HG03342 (cell line): ENCODE data around the gene FAAH.

ENCODE experiments used
- ATAC-seq: cut with Tn5 transposase; IDR thresholded peaks from one replicate; pipeline ENCODE4 v1.9.1; 2021; ENCODE audit warnings: mild to moderate bottlenecking, moderate library complexity; ENCODE audit not compliant: unreplicated experiment

FAAH gene

GRCh38 chr1:46448109-46448911 lies 54.2 kb downstream of the FAAH start:
- no peak for ATAC-seq

GRCh38 chr1:46449223-46450159 lies 55.4 kb downstream of the FAAH start:
- no peak for ATAC-seq

DNA sequence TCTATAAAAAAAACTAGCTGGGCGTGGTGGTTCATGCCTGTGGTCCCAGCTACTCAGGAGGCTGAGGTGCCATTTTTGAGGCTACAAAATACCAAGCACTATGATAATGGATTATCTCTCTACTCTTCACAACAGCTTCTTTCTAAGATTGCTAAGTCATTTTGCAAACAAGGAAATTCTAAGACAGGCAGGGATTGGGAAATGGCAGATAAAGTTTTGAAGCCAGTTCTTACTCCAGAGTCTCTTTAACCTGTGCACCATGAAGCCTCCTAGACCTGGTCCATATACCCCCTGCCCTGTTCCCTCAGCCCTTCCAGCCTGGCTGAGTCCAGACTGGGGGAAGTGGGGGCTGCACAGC lies 56.0 kb downstream of the FAAH start:
- no peak for ATAC-seq

- ATAC-seq: no peak
Observed at GRCh38 chr1:46451948-46452930, 58.1 kb downstream of the FAAH start.

GRCh38 chr1:46452931-46453325 lies 58.8 kb downstream of the FAAH start:
- ATAC-seq: no peak

DNA sequence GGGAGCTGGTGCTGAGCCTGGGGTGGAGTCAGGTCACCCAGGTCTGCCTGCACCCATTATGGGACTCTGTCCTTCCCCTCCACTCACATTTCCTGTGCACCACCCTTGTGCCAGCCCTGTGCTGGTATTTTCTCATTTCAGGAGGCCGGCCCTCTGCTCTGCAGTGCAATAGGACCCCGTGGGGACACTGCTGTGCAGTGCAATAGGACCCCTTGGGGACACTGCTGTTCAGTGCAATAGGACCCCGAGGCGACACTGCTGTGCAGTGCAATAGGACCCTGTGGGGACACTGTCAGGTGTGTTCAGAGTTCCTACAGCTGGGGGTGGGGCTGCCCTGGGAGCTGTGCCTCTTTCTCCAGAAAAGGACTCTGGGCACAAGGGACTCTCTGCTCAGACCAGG lies 59.3 kb downstream of the FAAH start:
- no peak for ATAC-seq

GRCh38 chr1:46455951-46456350 lies 61.8 kb downstream of the FAAH start:
- no peak for ATAC-seq

DNA sequence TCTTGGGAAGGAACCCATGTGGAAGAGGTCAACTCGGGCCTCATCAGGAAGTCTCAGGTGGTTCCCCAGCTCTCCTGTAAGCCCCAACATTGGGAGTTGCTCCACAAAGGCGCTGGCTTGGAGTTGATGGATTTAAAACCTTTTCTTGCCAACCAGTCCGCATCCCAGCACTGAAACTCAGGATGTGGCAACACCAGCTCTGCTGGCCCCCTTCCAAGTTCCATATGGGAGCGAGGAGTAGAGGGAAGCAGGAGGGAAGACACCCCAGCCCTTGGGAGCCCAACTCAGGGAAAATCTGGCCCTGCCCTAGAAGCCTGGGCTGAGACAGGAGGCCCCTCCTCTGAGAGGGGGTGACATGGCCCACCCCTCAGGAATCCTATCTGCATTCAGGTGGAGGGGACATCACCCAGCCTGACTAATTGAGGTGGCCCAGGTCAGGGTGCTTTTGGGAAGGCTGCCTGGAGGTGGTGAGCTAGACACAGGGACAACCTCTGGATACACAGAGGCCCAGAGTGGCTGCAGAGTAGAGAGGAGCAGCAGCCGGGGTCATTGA lies 62.4 kb downstream of the FAAH start:
- no peak for ATAC-seq

- ATAC-seq: no peak
Observed at GRCh38 chr1:46457178-46457577, 63.1 kb downstream of the FAAH start.

GRCh38 chr1:46458190-46458589 lies 64.1 kb downstream of the FAAH start:
- no peak for ATAC-seq

DNA sequence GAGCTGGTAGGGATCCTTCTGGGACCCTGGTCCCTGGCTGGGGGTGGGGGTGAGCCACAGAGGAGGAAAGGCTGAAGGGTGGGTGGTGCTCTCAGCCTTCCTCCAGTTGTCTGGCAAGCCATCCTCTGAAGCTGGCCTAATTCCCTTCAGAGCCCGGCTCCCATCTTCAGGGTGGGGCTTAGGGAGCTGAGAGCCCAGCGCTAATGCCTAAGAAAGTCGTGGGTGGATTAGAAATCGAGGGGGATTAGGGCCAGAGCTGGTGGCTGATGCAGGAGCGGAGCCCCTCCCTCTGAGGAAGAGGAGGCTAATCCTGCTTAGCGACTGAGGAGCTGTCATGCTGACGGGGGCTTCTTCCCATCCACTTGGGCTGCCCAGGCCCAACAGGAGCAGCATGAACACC lies 64.7 kb downstream of the FAAH start:
- no peak for ATAC-seq

DNA sequence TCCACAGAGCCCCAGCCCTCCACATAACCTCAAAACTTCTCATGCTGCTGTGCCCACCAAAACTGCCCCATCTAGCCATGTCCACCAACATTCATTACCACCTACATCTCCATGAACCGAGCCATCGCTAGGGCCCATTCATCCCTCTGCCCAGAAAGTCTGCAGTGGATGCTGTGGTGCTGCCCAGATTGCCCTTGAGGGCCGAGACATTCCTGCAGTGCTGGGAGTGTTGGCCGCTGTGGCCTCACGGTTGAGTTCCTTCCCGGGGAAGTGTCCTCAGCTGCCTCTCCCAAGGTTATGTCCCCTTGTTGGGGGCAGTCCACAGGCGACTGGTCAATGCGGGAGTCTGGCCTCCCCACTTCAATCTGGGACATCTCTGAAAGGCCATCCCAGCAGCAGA lies 65.2 kb downstream of the FAAH start:
- ATAC-seq: no peak

DNA sequence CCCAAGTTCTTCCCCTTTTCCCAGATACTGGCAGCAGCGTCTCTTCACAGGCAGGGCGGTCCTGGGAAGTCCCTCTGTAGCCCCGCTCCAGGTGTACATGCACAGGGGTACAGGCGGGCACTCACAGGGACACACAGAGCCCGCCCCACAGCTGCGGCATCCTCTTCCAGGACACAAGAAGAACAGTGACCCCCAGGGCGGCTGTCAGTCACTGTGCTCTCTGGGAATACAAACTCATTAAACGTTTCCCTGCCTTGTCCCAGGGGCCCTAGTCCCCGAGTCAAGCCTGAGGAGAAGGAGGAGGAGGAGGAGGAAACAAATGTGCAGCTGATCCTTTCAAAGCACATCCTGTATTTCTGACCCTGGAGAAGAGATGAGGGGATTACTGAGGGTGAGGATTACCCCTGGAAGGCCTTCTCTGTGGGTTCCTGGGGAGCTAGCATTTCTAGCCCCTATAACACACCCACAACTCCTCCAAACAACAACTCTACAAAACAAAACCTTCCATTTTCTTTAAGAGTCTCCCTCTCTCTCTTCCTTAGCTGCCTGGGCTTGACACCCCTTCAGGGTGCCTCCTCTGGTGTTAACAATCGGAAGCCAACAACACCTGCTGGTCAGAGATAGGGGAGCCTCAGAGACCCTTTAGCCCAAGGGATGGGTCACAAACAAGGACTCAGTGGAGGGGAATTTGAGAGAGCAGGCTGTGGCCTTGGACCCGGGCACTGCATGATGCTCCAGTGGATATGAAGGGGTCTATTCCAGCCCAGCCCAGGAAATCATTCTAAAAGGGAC lies 67.1 kb downstream of the FAAH start:
- no peak for ATAC-seq

DNA sequence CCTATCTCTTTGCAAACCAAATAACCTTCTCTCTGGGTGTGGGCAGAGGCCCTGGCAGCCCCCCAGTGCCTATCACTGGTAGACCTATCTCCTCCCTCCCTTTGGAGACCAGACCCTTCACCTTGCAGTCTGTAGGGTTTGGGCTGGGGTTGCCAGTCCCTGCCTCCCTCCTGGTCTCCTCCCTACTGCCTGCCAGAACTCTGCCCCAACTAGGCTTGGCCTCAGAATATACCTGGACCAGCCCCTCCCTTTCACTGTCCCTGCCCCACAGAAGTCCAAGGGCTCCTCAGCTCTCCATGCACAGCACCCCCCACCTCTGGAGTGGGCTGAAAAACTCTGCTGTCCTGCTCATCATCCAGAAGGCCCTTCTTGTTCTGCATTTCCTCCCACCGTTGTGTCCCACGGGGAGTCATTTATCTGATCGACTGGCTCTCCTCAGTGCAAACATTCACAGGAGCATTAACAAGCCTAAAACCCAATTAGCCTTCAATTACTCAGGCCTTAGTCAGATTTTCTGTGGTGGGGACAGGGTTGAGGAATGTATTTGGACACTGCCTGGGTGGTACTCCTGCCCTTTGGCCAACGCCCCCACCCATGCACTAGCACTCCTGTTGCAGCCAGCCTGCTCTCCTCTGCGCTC lies 67.8 kb downstream of the FAAH start:
- ATAC-seq: no peak
